DMS79 treated with DMSO at 0.1 percent for 48 hours (cell line): Measurements from ENCODE around the gene CNGA3.

Source experiments
- DNase-seq: peaks from one replicate; lab custom pipeline; 2025; lab: John Stamatoyannopoulos, UW

The CNGA3 gene

DNA sequence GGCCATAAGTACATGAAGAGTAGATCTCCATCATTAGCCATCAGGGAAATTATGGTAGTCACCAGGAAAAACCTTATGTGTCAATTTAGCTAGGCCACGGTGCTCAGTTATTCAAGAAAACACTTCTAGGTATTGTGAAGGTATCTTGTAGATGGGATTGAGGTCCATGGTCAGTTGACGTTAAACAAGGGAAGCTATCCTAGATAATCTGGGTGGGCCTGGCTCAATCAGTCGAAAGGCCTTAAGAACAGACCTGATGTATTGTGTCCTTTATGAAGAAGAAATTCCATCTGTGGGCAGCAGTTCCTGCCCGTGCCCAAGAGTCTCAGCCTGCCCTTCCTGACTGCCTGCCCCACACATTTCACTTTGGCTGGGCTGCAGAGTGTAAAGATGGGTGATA, 16.7 kb upstream of the CNGA3 start:
- no peak for DNase-seq

DNA sequence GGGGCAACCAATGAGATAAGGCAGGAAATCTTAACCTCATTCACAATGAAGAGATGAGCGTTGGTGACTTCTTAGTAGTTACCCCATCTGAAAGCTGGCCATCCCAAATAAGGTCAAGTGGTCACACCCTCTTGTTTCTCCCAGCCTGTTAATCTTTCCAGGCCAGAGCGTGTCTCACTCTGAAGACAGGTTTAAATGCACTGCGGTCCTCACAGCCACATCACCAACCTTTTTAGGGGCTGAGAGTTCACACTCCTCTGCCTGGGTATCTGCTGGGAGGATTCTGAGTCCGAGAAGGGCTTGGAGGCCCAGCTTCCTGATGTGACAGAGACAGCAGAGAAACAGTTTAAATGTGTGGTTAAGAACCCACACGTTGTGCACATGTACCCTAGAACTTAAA, 13.3 kb upstream of the CNGA3 start:
- DNase-seq = no peak

GRCh38 chr2:98333922-98334321, 12.3 kb upstream of the CNGA3 start:
- no peak for DNase-seq

DNA sequence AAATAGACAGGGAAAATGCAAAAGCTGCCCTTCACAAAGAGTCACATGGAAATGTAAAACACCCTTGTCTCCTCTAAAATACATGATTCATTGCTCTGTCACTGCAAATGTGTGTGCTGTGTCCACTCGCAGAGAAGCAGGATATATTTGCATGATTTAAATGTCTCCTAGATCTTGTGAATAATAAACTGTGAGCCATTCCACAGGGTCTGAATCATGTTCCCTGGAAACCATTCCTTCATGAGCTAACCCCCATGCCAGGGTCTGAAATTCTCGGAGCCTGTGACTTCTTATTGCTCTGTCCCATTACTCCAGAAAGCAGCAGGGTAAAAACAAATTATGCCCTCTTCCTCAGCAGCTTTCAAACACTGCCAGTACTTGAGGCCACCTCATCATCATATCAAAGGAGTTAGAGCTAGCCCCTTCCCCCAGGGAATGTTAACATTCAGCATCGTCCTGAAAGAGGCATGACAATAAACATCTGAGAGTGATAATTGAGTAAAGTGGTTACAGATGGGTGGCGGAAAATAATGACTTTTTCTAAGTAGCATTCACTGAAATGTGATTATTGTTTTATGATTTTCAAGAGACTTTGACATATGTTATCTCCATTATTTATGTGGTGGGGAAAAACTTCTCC, 11.7 kb upstream of the CNGA3 start:
- DNase-seq = peak; percentile 87

- DNase-seq = peak; percentile 66
These were observed 11.0 kb upstream of the CNGA3 start for GRCh38 chr2:98335271-98335670.

DNA sequence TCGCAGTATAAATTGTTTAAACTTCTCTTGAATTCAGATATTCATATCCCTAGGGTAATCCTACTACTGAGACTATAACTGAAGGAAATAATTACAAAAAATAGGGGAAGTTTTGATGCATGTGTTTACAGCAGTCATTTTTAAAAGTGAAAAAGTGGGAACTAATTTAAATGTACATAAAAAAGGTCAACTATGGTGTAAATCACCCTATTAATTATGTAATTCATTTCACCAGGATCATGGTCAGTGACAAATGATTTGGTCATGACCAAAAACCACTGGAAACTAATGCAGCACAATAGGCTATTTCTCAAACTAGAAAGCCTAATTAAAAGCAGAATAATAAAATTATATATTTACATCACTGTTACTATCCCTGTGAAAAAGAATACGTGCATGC, 5.0 kb upstream of the CNGA3 start:
- no peak for DNase-seq

DNA sequence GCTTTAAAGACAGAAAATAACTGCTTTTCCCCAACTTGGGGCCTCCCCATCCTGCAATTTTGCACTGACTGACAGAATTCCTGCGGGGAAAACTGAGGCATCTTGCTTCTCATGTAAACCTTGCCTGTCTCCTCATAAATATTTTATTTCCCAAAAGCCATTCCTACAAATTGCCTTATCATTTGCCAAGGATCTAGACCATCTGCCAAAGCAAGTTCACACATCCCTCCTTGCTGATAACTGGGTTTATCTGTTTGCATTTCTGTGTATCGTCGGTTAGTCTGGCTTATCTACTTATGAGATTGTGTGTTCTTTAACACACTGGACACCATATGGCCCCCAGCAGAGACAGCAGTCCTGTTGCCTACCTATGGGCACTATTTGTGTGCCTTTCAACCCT, 3.0 kb upstream of the CNGA3 start:
- DNase-seq = no peak

- DNase-seq = no peak
These were observed 1.2 kb downstream of the CNGA3 start for GRCh38 chr2:98347298-98348065.

DNA sequence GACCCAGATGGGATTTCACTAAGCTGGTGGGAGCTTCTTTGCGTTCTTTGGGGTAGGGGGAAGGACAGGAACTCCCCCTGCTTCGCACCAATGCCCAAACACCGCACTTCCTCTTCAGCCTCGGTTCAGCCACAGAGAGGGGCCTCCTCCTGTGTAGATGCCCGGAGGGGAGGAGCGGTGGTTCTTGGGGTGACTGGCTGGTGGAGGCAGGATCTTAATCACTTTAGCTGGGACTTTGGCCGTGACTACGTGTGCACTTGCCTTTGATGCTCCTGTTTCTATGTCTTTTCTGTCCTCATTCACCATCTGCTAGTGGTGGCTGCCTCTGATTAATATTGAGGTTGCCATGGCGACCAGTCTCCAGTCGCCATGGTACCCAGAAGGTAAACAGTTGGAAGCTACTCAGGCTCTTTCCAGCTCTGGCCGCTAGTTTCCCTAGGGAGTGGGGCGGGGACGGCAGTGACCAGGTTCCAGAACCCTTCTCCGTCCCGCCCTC, 1.9 kb downstream of the CNGA3 start:
- peak; percentile 19 for DNase-seq

GRCh38 chr2:98350411-98350810, 4.2 kb downstream of the CNGA3 start:
- DNase-seq = no peak

- DNase-seq = no peak
These were observed 9.6 kb downstream of the CNGA3 start for GRCh38 chr2:98355881-98356280.

- DNase-seq = no peak
These were observed 10.5 kb downstream of the CNGA3 start for GRCh38 chr2:98356729-98357128.

DNA sequence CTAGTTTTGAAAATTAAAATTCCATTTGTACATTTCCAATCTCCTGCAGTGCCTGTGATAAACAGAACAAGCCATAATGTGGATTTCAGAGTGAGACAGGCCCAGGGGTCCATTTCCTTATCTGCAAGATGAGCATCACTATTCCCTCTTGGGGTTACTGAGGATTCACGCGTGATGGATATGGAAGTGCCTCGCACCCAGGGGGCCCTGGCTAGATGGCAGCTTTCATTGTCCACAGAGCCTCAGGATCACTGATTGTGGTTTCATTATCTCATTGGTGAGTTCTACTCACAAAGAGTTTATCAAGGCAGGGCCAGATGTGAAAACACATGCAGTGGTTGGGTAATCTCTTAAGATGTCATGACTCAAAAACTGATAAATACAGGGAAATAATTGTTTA, 11.6 kb downstream of the CNGA3 start:
- DNase-seq = no peak

DNA sequence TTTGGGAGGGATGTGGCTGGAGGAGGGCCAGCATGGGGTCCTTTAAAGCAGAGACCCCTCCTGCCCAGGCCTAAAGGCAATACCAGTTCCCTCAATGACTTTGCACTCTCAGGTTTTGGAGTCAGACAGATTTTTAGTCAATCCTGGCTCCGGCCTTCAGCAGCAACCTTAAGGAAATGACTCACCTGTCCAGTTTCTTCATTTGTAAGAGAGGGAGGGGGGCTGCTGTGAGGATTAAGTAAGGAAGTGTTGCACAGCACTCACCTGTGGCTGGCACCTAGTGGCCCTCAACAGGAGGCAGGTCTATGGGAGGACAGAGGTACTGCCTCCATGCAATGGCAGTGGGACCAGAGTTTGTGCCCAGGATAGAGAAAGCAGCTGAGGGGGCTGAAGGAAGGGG, 13.7 kb downstream of the CNGA3 start:
- no peak for DNase-seq

- DNase-seq = no peak
These were observed 21.5 kb downstream of the CNGA3 start for GRCh38 chr2:98367721-98368120.

- no peak for DNase-seq
These were observed 23.5 kb downstream of the CNGA3 start for GRCh38 chr2:98369710-98370239.

GRCh38 chr2:98372121-98372520, 25.9 kb downstream of the CNGA3 start:
- DNase-seq = no peak

- no peak for DNase-seq
These were observed 26.3 kb downstream of the CNGA3 start for GRCh38 chr2:98372579-98372978.

- no peak for DNase-seq
These were observed 28.0 kb downstream of the CNGA3 start for GRCh38 chr2:98374286-98374685.

- DNase-seq = no peak
These were observed 28.8 kb downstream of the CNGA3 start for GRCh38 chr2:98374958-98375570.

GRCh38 chr2:98376301-98376910, 30.1 kb downstream of the CNGA3 start:
- DNase-seq = peak; percentile 51

- DNase-seq = peak; percentile 51
These were observed 30.7 kb downstream of the CNGA3 start for GRCh38 chr2:98376996-98377395.
